GM19025 (cell line): ENCODE measurements around the gene ZNF397.

Experiments used
- ATAC-seq: cut with Tn5 transposase; IDR thresholded peaks from one replicate; pipeline ENCODE4 v1.9.1; 2021; ENCODE audit warnings: mild to moderate bottlenecking, low read depth, moderate library complexity; ENCODE audit not compliant: unreplicated experiment

ZNF397 gene

GRCh38 chr18:35244671-35245070, 3.8 kb downstream of the ZNF397 start:
- ATAC-seq = no peak

GRCh38 chr18:35245719-35246317, 5.0 kb downstream of the ZNF397 start:
- no peak for ATAC-seq

- no peak for ATAC-seq
These were observed 6.0 kb downstream of the ZNF397 start for GRCh38 chr18:35246831-35247230.

GRCh38 chr18:35247412-35248249, 6.8 kb downstream of the ZNF397 start:
- no peak for ATAC-seq

GRCh38 chr18:35248429-35248828, 7.6 kb downstream of the ZNF397 start:
- ATAC-seq = no peak

GRCh38 chr18:35252466-35252865, 11.6 kb downstream of the ZNF397 start:
- ATAC-seq = no peak

GRCh38 chr18:35253655-35254287, 12.9 kb downstream of the ZNF397 start:
- ATAC-seq = no peak

- ATAC-seq = no peak
These were observed 16.1 kb downstream of the ZNF397 start for GRCh38 chr18:35256947-35257346.

GRCh38 chr18:35264409-35264808, 23.6 kb downstream of the ZNF397 start:
- no peak for ATAC-seq

GRCh38 chr18:35267161-35267651, 26.4 kb downstream of the ZNF397 start:
- ATAC-seq = peak; percentile 88

- ATAC-seq = no peak
These were observed 27.0 kb downstream of the ZNF397 start for GRCh38 chr18:35267809-35268208.

- ATAC-seq = no peak
These were observed 28.0 kb downstream of the ZNF397 start for GRCh38 chr18:35268821-35269220.

- no peak for ATAC-seq
These were observed 30.8 kb downstream of the ZNF397 start for GRCh38 chr18:35271656-35272055.

- ATAC-seq = no peak
These were observed 35.4 kb downstream of the ZNF397 start for GRCh38 chr18:35276267-35276666.

GRCh38 chr18:35277633-35278032, 36.8 kb downstream of the ZNF397 start:
- no peak for ATAC-seq

GRCh38 chr18:35278085-35278484, 37.3 kb downstream of the ZNF397 start:
- ATAC-seq = no peak

- no peak for ATAC-seq
These were observed 38.1 kb downstream of the ZNF397 start for GRCh38 chr18:35278969-35279368.

- no peak for ATAC-seq
These were observed 41.5 kb downstream of the ZNF397 start for GRCh38 chr18:35282353-35282752.

- ATAC-seq = no peak
These were observed 43.3 kb downstream of the ZNF397 start for GRCh38 chr18:35283923-35284794.

GRCh38 chr18:35284841-35285240, 44.0 kb downstream of the ZNF397 start:
- no peak for ATAC-seq
